AG04450 (cell line): ENCODE results near the gene FETUB. TPM values are rescaled to one million over a fixed set of nuclear protein-coding genes. Genes with fewer than 3 reads are reported as not detected.

Source experiments
- CTCF ChIA-PET: fragments of 300-600, 350-600 bp; formaldehyde crosslinking; extraction: SDS; loops from one replicate; lab custom pipeline; 2022; ENCODE audit warnings: antibody characterized with exemption, inconsistent platforms; lab: Charles Lee
- POLR2A ChIA-PET: fragments of 350-600 bp; formaldehyde crosslinking; extraction: SDS; loops from one replicate; lab custom pipeline; 2021; ENCODE audit warnings: antibody characterized with exemption, inconsistent platforms; lab: Yijun Ruan, JAX
- DNase-seq: peaks from one replicate; pipeline ENCODE4 v3.0.0-alpha.2; 2011; ENCODE audit warnings: low read depth, low spot score
- H3K27ac ChIP-seq: one replicate; pipeline ENCODE4 v1.5.1; 2012; ENCODE audit warnings: low read depth, low read length, control low read depth
- H3K27me3 ChIP-seq: one replicate; pipeline ENCODE4 v1.6.0; 2012; ENCODE audit warnings: low read length; ENCODE audit not compliant: control insufficient read depth, insufficient read depth
- H3K4me3 ChIP-seq: 2 replicates; pipeline ENCODE4 v1.5.1; 2011; ENCODE audit warnings: mild to moderate bottlenecking, low read depth, low read length, control low read depth
- H3K9me3 ChIP-seq: 2 replicates; pipeline ENCODE4 v1.5.1; 2012; ENCODE audit warnings: low read length; ENCODE audit not compliant: control insufficient read depth, insufficient read depth
- polyA plus RNA-seq: library from polyadenylated mRNA; depleted of rRNA; stranded (reverse); fragments of >200 nt; gene quantifications from 2 replicates; pipeline ENCODE4 v1.2.3, GENCODE V29; 2011
- TF ChIP-seq, protein P1 (sequence below): IDR thresholded peaks from 2 replicates; pipeline ENCODE4 v1.5.1; 2011; ENCODE audit warnings: low read depth, low read length, control low read depth, inconsistent platforms

The FETUB gene
- polyA plus RNA-seq, 1 experiment: not detected

DNA sequence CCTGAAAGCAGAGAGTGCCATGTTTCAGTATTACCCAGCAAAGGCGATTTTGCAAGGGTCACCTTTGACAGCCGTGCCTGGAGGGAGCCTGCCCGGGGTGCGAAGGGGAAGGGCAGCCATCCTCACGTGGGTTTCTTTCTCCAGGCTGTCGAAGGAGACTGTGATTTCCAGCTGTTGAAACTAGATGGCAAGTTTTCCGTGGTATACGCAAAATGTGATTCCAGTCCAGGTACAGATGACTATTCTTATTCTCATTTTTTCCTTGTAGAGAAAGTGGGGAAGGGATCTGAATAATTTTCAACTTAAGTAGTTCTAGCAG lies 23.9 kb upstream of the FETUB start:
- Histone ChIP-seq H3K4me3 (no peak overlapping the region), H3K9me3 (no peaks in the 10 kb centered on the region), H3K27ac (no peak overlapping the region), H3K27me3 (peaks cover 14% of the 10 kb centered on the region)
- no peak for DNase-seq
- ChIA-PET POLR2A (interaction anchor here (1.9 kb wide), 1 partner anchor 167 kb away, joined by 36 read pairs; the partner anchor contains the start of gene EIF4A2), CTCF (interaction anchor here (0.6 to 5.9 kb wide), 35 partner anchors 8 to 1103 kb away, joined by 3 to 186 read pairs (median 6); partner anchors contain the start of genes DNAJB11, RFC4, RPL39L and TBCCD1)
- TF ChIP-seq, protein P1, sequence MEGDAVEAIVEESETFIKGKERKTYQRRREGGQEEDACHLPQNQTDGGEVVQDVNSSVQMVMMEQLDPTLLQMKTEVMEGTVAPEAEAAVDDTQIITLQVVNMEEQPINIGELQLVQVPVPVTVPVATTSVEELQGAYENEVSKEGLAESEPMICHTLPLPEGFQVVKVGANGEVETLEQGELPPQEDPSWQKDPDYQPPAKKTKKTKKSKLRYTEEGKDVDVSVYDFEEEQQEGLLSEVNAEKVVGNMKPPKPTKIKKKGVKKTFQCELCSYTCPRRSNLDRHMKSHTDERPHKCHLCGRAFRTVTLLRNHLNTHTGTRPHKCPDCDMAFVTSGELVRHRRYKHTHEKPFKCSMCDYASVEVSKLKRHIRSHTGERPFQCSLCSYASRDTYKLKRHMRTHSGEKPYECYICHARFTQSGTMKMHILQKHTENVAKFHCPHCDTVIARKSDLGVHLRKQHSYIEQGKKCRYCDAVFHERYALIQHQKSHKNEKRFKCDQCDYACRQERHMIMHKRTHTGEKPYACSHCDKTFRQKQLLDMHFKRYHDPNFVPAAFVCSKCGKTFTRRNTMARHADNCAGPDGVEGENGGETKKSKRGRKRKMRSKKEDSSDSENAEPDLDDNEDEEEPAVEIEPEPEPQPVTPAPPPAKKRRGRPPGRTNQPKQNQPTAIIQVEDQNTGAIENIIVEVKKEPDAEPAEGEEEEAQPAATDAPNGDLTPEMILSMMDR: no peak

DNA sequence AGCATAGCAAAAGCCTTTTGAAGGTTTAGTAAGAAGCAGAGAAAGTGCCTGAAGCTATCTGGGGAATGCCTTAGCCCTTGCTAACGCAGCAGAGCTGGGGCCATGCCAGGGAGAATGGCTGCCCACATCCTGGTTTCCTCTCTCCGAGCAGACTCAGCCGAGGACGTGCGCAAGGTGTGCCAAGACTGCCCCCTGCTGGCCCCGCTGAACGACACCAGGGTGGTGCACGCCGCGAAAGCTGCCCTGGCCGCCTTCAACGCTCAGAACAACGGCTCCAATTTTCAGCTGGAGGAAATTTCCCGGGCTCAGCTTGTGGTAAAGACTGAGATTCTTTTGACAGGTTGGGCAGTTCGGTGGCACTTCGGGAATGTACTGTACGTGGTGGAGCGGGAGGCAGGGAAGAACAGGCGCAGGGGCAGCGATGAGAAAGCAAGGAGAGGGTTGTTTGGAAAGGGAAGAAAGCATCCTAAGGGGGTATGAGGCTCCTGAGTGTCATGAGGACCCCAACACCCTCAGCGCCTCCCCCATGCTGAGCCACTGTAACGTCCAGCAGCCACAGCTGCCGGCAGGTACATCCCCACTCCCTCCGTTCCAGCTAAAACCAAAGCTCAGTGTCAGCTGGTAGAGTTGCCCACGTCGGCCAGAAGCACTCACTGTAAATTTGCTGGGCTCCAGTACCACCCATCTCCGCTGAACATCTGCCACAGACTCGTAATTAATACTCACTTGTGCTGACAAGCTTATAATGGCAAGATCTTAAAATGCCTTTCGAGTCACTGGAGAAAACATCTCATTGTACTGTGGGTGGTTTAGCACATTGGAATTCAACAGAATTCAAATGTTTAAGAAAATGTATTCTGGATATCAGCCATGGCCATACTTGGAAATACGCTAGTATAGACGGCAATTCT lies 22.9 kb upstream of the FETUB start:
- H3K9me3 ChIP-seq: no peaks in the 10 kb centered on the region

GRCh38 chr3:186618318-186618938 lies 21.8 kb upstream of the FETUB start:
- ChIA-PET POLR2A (no interaction called here), CTCF (interaction anchor here (1.0 to 5.7 kb wide), 8 partner anchors 13 to 675 kb away, joined by 4 to 186 read pairs (median 20); partner anchors contain the start of genes DNAJB11 and TBCCD1)
- H3K27me3 ChIP-seq: peaks cover 8% of the 10 kb centered on the region
- DNase-seq: no peak
- no peak overlapping the region for H3K27ac ChIP-seq
- TF ChIP-seq, protein P1: no peak
- no peak overlapping the region for H3K4me3 ChIP-seq
- no peaks in the 10 kb centered on the region for H3K9me3 ChIP-seq

More for the DNA sequence above, 22.9 kb upstream of the FETUB start:
- H3K27me3 ChIP-seq: peaks cover 12% of the 10 kb centered on the region
- ChIA-PET CTCF (interaction anchor here (0.6 to 5.9 kb wide), 57 partner anchors 9 to 1102 kb away, joined by 3 to 186 read pairs (median 4); partner anchors contain the start of genes DNAJB11, ETV5, RFC4 and RPL39L), POLR2A (interaction anchor here (0.8 to 1.9 kb wide), 3 partner anchors 47 to 171 kb away, joined by 3 to 36 read pairs (median 4); partner anchors contain the start of genes DNAJB11 and EIF4A2)
- DNase-seq: peak; percentile 93
- TF ChIP-seq, protein P1: peak; percentile 92
- H3K27ac ChIP-seq: no peak overlapping the region
- H3K4me3 ChIP-seq: peak overlapping the region; percentile 49

- TF ChIP-seq, protein P1: no peak
- Histone ChIP-seq H3K27me3 (peaks cover 2% of the 10 kb centered on the region), H3K9me3 (no peaks in the 10 kb centered on the region), H3K4me3 (no peak overlapping the region), H3K27ac (no peak overlapping the region)
- ChIA-PET CTCF (interaction anchor here (0.7 kb wide), 1 partner anchor 80 kb away, joined by 4 read pairs; no protein-coding TSS in a partner anchor), POLR2A (no interaction called here)
- no peak for DNase-seq
Measured at GRCh38 chr3:186619787-186620212, 20.4 kb upstream of the FETUB start.
